Measurements from ENCODE around the gene MAD1L1. TPM values are rescaled to one million over a fixed set of nuclear protein-coding genes. Genes with fewer than 3 reads are reported as not detected.

MAD1L1 gene
- total and polyA plus RNA-seq, 2 donors (not counting 1 experiment from before 2014, with no cell fraction given), result 9.8 to 29.4 TPM

DNA sequence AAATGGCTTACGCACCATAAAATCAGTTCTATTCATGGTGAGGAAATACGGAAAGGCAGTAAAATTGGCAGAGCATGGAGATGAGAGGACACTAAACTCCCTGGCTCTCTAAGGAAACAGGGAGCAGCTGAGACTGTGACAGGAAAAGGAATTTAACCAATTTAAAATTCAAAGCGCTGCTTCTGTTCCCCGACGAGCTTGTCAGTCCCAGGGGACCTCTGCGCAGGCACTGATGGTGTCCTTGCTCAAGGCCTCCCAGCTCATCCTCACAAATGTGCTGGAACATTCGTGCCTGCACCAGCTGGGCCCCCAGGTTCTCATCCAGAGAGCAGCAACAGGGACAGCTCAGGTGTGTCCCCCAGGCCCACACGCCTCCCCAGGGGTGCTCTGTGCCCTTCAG lies 101.4 kb downstream of the MAD1L1 start:
- no peaks in the 10 kb centered on the region for H3K36me3 ChIP-seq (ENCODE audit: control insufficient read depth, insufficient read depth, low read length)
- H3K79me2 ChIP-seq (ENCODE audit: control insufficient read depth, insufficient read depth, low read length), result no peaks in the 10 kb centered on the region
- no peak for DNase-seq (ENCODE audit: low read depth in 2 of 2)
- no peaks in the 10 kb centered on the region for H3K4me1 ChIP-seq (ENCODE audit: control insufficient read depth, extremely low read depth, insufficient read depth, low read length)
- H3K9ac ChIP-seq (ENCODE audit: insufficient read depth, low read length), result no peak overlapping the region
- TF ChIP-seq, protein P1, sequence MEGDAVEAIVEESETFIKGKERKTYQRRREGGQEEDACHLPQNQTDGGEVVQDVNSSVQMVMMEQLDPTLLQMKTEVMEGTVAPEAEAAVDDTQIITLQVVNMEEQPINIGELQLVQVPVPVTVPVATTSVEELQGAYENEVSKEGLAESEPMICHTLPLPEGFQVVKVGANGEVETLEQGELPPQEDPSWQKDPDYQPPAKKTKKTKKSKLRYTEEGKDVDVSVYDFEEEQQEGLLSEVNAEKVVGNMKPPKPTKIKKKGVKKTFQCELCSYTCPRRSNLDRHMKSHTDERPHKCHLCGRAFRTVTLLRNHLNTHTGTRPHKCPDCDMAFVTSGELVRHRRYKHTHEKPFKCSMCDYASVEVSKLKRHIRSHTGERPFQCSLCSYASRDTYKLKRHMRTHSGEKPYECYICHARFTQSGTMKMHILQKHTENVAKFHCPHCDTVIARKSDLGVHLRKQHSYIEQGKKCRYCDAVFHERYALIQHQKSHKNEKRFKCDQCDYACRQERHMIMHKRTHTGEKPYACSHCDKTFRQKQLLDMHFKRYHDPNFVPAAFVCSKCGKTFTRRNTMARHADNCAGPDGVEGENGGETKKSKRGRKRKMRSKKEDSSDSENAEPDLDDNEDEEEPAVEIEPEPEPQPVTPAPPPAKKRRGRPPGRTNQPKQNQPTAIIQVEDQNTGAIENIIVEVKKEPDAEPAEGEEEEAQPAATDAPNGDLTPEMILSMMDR (conservative IDR thresholded peaks at IDR 0.05 in 1 of 2, IDR thresholded peaks at IDR 0.05 in 1 of 2; ENCODE audit: low read depth in 1 of 2, low read length in 2 of 2), result no peak
- TF ChIP-seq EZH2 (IDR thresholded peaks at IDR 0.05; ENCODE audit: low read length, missing control alignments), result no peak
- H3K4me2 ChIP-seq (ENCODE audit: extremely low read depth, insufficient read depth, low read length), result no peak overlapping the region
- no peaks in the 10 kb centered on the region for H3K27me3 ChIP-seq (ENCODE audit: control insufficient read depth, insufficient read depth, low read length)
- H3K27ac ChIP-seq (ENCODE audit: insufficient read depth, low read length), result no peak overlapping the region
- H4K20me1 ChIP-seq (ENCODE audit: control insufficient read depth, extremely low read depth, insufficient read depth, low read length), result no peaks in the 10 kb centered on the region
- no peak overlapping the region for H3K4me3 ChIP-seq (replicated peaks in 1 of 4; ENCODE audit: control extremely low read depth in 1 of 4, insufficient read depth in 1 of 4, low read depth in 3 of 4, low read length in 4 of 4)
- no peak overlapping the region for H2AFZ ChIP-seq (ENCODE audit: low read length)
- no peaks in the 10 kb centered on the region for H3K9me3 ChIP-seq (ENCODE audit: control insufficient read depth, insufficient read depth, low read depth, low read length)

DNA sequence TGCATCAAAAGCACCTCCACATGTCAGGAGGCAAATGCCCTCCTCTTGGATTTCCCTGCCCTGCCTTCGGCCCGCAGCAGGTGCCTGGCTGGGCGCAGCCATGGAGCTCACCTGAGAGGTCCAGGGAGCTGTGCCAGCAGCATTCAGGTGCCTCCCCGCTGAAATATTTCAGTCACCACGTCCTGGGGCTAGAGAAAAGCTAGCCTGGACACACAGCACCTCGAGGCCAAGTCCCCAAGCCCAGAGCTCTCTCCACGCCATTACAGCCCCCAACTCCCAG lies 102.7 kb downstream of the MAD1L1 start:
- H3K4me1 ChIP-seq (ENCODE audit: control insufficient read depth, extremely low read depth, insufficient read depth, low read length), result no peaks in the 10 kb centered on the region
- no peak overlapping the region for H3K4me2 ChIP-seq (ENCODE audit: extremely low read depth, insufficient read depth, low read length)
- no peaks in the 10 kb centered on the region for H4K20me1 ChIP-seq (ENCODE audit: control insufficient read depth, extremely low read depth, insufficient read depth, low read length)
- no peak overlapping the region for H3K4me3 ChIP-seq (replicated peaks in 1 of 4; ENCODE audit: control extremely low read depth in 1 of 4, insufficient read depth in 1 of 4, low read depth in 3 of 4, low read length in 4 of 4)
- H3K27me3 ChIP-seq (ENCODE audit: control insufficient read depth, insufficient read depth, low read length), result no peaks in the 10 kb centered on the region
- H3K79me2 ChIP-seq (ENCODE audit: control insufficient read depth, insufficient read depth, low read length), result no peaks in the 10 kb centered on the region
- DNase-seq (ENCODE audit: low read depth in 2 of 2), result no peak
- no peak overlapping the region for H2AFZ ChIP-seq (ENCODE audit: low read length)
- no peak for TF ChIP-seq EZH2 (IDR thresholded peaks at IDR 0.05; ENCODE audit: low read length, missing control alignments)
- TF ChIP-seq, protein P1 (conservative IDR thresholded peaks at IDR 0.05 in 1 of 2, IDR thresholded peaks at IDR 0.05 in 1 of 2; ENCODE audit: low read depth in 1 of 2, low read length in 2 of 2), result no peak
- H3K9ac ChIP-seq (ENCODE audit: insufficient read depth, low read length), result no peak overlapping the region
- no peaks in the 10 kb centered on the region for H3K9me3 ChIP-seq (ENCODE audit: control insufficient read depth, insufficient read depth, low read depth, low read length)
- H3K36me3 ChIP-seq (ENCODE audit: control insufficient read depth, insufficient read depth, low read length), result no peaks in the 10 kb centered on the region
- H3K27ac ChIP-seq (ENCODE audit: insufficient read depth, low read length), result no peak overlapping the region

DNA sequence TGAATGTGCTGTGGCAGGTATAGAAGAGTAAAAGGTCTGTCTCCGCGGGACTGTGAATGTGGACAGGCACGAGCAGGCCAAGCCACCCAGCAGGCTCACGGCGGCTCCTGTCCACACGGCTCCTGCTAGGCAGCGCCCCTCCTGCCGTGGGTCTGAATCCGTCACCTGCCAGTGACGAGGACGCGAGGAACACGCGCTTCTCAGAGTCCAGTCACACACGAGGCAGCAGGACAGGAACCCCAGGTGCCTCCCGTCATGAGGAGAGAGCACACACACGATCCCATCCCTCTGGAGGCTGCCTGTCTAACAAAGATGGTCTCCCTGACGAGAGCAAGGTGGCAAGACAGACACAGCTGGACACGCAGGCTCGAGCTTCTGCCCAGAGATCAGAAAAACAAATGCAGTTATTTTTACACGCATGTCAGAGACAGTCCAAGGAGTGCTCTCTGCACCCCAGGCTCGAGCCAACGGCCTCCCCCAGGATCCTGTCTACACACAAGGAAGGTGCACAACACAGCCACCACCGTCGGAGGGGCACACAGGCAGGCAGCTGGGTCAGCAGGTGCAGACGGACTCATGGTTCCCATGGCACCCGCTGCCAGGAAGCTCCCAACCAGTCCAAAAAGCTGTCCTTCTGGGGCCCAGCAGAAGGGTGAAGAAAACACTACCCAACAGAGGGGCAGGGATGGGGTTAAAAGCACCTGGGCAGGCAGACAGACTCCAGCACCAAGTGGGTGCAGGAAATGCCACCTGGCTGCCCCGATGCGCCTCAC lies 103.2 kb downstream of the MAD1L1 start:
- no peaks in the 10 kb centered on the region for H3K9me3 ChIP-seq (ENCODE audit: control insufficient read depth, insufficient read depth, low read depth, low read length)
- DNase-seq (ENCODE audit: low read depth in 2 of 2), result no peak
- H4K20me1 ChIP-seq (ENCODE audit: control insufficient read depth, extremely low read depth, insufficient read depth, low read length), result no peaks in the 10 kb centered on the region

More for the DNA sequence above, 103.2 kb downstream of the MAD1L1 start:
- no peak for TF ChIP-seq EZH2 (IDR thresholded peaks at IDR 0.05; ENCODE audit: low read length, missing control alignments)
- TF ChIP-seq, protein P1 (conservative IDR thresholded peaks at IDR 0.05 in 1 of 2, IDR thresholded peaks at IDR 0.05 in 1 of 2; ENCODE audit: low read depth in 1 of 2, low read length in 2 of 2), result no peak
- Histone ChIP-seq H3K9ac (ENCODE audit: insufficient read depth, low read length) (no peak overlapping the region), H3K79me2 (ENCODE audit: control insufficient read depth, insufficient read depth, low read length) (no peaks in the 10 kb centered on the region), H2AFZ (ENCODE audit: low read length) (no peak overlapping the region), H3K27me3 (ENCODE audit: control insufficient read depth, insufficient read depth, low read length) (no peaks in the 10 kb centered on the region), H3K4me2 (ENCODE audit: extremely low read depth, insufficient read depth, low read length) (no peak overlapping the region), H3K27ac (ENCODE audit: insufficient read depth, low read length) (no peak overlapping the region), H3K36me3 (ENCODE audit: control insufficient read depth, insufficient read depth, low read length) (no peaks in the 10 kb centered on the region), H3K4me3 (replicated peaks in 1 of 4; ENCODE audit: control extremely low read depth in 1 of 4, insufficient read depth in 1 of 4, low read depth in 3 of 4, low read length in 4 of 4) (no peak overlapping the region), H3K4me1 (ENCODE audit: control insufficient read depth, extremely low read depth, insufficient read depth, low read length) (no peaks in the 10 kb centered on the region)

Data from fibroblast of lung (primary cell).